Activated CD8-positive, alpha-beta memory T cell treated with anti-CD3 and anti-CD28 coated beads, Interleukin-2, amount 50 U/mL, for 24 hours (primary cell): ENCODE data around the gene FRA10AC1.
"Not testable (repeated sequence)": the region's sequence is repeated elsewhere in the genome, so short reads cannot be mapped to it uniquely, and the experiment has no call there.

ENCODE experiments used
- DNase-seq: peaks from one replicate; pipeline ENCODE4 v3.0.0-alpha.2; 2020; ENCODE audit errors: extremely low read depth

The FRA10AC1 gene

DNA sequence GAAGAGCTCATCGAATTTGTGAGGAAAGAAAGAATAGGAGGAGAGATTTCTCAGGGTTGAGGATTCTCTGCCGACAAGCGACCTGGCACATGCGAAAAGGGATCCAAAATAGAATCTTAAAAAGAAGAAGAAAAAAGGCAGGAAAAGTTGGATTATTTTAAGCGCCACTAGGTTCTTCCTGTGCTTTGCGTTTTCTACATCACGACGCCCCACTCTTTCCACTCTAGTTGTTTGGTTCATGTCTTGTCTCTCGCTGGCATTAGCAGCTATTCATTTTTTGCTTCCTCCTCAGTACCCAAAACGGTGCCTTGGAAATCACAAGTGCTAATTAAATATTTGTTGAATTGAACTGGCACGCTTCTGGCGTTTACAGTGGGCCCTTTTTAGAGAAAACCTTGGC, 674 bp upstream of the FRA10AC1 start:
- DNase-seq: no peak

DNA sequence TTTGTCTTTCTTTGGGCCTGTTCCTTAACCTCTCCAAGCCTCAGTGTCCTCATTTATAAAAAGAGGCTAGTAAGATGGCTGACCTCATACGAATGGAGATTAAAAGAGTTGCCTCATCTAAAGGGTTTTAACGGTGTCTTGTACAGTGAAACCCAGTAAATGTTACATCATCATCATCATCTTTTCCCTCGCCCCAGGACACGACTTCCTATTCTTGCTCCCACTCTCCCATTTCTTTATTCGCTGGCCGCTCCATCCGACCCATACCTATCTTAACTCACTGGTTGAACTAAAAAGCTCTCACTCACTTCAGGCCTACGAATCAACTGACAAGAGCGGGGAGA, 554 bp downstream of the FRA10AC1 start:
- no peak for DNase-seq

- no peak for DNase-seq
These were observed 5.2 kb downstream of the FRA10AC1 start for GRCh38 chr10:93697207-93697606.

DNA sequence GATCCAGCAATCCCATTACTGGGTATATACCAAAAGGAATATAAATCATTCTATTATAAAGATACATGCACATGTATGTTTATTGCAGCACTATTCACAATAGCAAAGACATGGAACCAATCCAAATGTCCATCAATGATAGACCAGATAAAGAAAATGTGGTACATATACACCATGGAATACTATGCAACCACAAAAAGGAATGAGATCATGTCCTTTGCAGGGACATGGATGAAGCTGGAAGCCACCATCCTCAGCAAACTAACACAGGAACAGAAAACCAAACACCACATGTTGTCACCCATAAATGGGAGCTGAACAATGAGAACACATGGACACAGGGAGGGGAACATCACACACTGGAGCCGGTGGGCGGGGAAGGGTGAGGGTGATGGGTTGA, 5.8 kb downstream of the FRA10AC1 start:
- not testable (repeated sequence) for DNase-seq

DNA sequence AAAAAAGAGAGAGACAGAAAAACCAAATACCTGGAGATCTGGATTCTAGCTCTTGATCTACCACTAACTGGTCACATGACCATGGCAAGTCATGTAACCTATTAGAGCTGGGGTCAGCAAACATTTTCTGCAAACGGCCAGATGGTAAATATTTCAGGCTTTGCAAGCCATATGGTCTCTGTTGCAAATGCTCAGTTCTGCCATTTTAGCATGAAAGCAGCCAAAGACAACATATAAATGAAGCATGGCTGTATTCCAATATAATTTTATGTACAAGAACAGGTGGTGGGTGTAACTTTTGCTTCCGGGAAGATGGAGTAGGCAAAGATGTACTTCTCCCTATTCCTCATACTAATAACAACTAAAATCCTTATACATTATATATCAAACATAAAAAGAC, 6.7 kb downstream of the FRA10AC1 start:
- no peak for DNase-seq

DNA sequence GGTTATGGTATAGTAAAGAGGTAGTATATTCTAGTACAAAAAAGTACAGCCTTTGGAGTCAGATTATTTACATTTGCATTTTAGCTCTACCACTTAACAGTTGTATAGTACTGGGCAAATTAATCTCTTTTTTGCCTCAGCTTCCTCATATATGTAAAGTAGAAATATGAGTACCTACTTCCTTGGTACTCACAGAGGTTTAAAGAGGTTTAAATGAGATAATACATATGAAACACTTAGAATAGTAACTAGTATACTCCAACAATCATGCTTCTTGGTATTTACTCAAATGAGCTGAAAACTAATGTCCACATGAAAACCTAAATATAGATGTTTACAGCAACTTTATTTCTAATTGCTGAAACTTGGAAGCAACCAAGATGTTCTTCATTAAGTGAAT, 14.7 kb downstream of the FRA10AC1 start:
- DNase-seq: no peak

GRCh38 chr10:93680412-93681047, 21.9 kb downstream of the FRA10AC1 start:
- DNase-seq: no peak

- no peak for DNase-seq
These were observed 23.4 kb downstream of the FRA10AC1 start for GRCh38 chr10:93678805-93679587.

DNA sequence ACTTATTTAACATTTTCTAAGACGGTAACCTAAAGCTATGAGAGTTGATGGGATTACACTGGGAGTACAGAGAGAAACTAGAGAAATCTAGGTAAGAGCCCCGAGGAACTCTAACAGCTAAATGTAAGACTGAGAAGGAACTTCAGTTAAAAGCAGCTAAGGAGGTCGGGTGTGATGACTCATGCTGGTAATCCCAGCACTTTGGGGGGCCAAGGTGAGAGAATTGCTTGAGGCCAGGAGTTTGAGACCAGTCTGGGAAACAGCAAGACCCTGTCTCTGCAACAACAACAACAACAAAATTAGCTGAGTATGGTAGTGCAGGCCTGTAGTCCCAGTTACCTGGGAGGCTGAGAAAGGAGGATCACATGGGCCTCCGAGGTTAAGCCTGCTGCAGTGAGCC, 24.0 kb downstream of the FRA10AC1 start:
- DNase-seq: no peak

GRCh38 chr10:93673791-93674190, 28.6 kb downstream of the FRA10AC1 start:
- no peak for DNase-seq

DNA sequence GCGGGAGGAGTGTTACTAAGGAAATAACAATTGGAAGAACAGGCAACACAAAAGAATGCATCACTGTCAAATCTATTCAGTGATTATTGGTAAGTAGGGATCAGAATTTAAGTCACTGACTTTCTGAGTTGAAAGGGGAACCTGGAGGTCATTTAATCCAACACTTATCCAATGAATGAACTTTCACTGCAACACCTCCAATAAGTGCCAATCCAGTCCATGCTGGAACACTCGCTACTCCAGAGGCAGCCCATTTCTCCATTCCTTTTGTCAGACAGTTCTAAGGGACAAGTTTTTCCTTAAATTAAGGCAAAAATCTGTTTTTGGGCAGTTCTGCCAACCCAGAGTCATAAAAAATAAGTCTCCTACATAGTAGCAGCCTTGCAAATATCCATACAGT, 29.5 kb downstream of the FRA10AC1 start:
- no peak for DNase-seq

GRCh38 chr10:93672022-93672678, 30.2 kb downstream of the FRA10AC1 start:
- DNase-seq: no peak

- no peak for DNase-seq
These were observed 31.4 kb downstream of the FRA10AC1 start for GRCh38 chr10:93671042-93671441.

- DNase-seq: no peak
These were observed 32.0 kb downstream of the FRA10AC1 start for GRCh38 chr10:93670372-93670771.

DNA sequence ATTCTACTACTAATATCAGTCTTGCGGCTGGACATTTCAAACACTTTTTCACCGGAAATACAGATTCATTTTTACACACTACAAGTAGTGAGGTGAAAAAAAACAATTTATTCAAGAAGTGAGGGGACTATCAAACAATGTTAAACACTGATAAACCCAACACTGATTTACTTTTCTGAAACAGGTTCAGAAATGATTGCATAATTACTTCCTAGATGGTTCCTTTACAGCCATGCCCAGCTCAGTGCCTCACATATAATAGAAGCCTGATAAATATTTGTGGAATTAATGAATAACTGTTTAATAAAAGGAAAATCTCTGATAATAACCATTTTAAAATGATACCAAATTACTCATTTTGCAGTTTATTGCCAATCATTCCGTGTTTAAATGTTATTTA, 34.6 kb downstream of the FRA10AC1 start:
- no peak for DNase-seq

DNA sequence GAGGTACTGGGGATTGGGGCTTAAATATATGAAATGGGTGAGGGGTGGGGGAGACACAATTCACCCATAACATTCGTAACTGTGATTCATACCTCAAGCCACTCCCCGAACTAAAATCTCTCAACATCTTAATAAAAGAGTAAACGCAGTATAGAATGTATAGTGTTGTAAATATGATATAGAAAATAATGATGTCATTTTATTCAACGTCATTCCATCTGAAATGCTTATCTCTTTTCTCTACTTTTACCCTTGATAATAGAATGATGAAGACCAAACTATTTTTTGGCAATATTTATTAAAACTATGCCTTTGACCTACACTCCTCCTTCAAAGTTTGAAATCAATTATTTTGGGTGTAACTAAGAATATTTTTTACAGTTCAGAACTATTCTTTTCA, 36.4 kb downstream of the FRA10AC1 start:
- no peak for DNase-seq

DNA sequence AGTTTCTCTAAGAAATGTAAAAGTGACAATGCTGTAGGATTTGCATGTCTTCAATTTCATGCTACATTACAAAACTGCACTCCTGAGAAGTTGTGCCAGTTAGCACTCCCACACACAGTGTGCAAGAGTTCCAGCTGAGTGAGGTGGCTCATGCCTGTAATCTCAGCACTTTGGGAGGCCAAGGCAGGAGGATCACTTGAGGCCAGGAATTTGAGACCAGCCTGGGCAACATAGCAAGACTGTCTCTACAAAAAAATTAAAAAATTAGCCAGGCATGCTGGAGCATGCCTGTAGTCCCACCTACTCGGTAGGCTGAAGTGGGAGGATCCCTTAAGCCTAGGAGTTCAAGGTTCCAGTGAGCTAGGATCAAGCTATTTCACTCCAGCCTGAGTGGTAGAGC, 44.6 kb downstream of the FRA10AC1 start:
- DNase-seq: no peak

DNA sequence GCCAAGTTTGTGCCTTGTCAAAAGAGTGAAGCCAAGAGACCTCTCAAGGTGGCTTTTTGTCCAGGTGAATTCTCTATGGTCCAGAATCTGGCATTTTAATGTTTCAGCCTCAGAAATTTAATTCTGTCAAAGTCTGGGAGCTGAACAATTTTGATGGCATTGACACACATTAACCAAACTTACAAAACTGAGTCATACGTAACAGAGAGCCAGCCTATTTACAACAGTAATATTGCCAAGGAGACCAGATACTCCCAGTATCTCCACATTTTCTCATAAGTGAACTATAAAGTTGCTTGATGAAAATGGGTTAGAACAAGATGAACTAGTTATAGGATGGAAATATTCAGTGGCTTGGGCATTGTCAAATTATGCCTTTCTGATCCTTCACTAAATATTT, 46.2 kb downstream of the FRA10AC1 start:
- DNase-seq: no peak

DNA sequence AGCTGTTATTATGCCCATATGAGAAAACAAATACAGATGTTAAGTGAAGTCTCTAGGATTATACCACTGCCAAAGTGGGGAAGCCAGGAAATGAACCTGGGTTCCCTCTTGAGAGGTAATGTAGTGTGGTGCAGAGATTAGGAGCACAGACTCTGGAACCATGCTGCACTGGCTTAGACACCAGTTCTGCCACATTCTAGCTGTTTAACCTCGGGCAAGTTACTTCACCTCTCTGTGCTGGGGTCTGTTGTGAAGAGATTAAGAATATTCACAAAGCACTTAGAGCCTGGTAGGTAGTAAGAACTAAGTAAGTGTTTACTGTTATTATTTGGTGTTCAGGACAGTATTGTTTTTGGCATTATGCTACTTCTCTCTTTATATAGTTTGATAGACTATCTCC, 48.2 kb downstream of the FRA10AC1 start:
- no peak for DNase-seq

GRCh38 chr10:93652857-93653256, 49.5 kb downstream of the FRA10AC1 start:
- no peak for DNase-seq

GRCh38 chr10:93639791-93640190, 62.6 kb downstream of the FRA10AC1 start:
- no peak for DNase-seq

DNA sequence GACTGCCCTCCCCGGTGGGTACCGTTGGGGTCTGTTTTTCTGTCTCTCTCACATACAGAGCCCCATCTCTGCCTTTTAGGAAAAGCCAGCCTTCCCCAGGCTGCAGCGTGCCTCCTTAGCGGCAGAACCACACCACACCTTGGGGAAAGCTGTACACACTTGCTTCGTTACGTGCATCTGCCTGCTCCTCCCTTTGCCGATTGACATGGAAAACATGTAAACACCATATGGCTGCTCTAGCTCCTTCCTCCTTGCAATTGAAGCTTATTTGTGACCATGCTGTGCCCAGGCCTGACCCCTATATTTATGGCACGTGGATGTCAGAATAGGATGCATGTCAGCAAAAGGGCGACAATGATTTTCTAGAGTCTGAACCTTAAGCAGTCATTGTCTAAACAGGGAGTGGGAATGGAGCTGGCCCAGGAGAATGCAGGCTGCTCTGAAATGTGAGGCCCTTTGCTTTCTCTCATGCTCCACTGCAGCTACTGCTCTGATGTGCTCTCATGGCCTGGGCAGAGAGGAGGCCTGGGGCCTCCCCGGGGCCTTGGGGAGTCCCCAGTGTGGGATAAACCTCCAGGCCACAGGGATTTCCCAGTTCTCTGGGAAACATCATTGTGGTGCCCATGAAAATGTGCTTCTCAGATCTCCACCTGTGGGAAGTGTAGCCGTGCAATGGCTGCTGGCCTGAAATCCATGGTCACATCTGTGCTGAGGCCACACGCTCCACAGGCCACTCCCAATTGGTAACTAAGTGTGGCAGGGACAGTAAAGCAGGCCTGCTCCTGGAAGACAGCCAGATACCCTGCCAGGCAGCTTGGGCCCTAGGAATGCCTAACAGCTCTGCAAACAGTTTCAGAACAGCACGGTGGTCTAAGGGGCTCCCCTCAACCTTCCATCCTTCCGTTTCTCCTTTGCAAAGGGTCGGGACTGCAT, 71.5 kb downstream of the FRA10AC1 start:
- no peak for DNase-seq
